Left kidney (tissue), 2 donors: ENCODE data around the gene ATP5ME. TPM values are rescaled to one million over a fixed set of nuclear protein-coding genes. Genes with fewer than 3 reads are reported as not detected.
A peak's percentile ranks its signal among the peaks of the same experiment; 100 is the strongest.
"Not testable (repeated sequence)": the region's sequence is repeated elsewhere in the genome, so short reads cannot be mapped to it uniquely, and the experiment has no call there.

Experiments used
- DNase-seq: peaks from one replicate; pipeline ENCODE4 v3.0.0-alpha.2; 2013
- polyA plus RNA-seq: library from polyadenylated mRNA; unstranded; fragments of 120-200 nt; gene quantifications from one replicate; pipeline ENCODE4 v1.2.1, GENCODE V29; 2013; ENCODE audit not compliant: insufficient read length

The ATP5ME gene
- polyA plus RNA-seq, 1 donor: 212 TPM

GRCh38 chr4:657338-657833 lies 16.7 kb downstream of the ATP5ME start:
- no peak for DNase-seq

GRCh38 chr4:656436-657337 lies 17.4 kb downstream of the ATP5ME start:
- DNase-seq: no peak

DNA sequence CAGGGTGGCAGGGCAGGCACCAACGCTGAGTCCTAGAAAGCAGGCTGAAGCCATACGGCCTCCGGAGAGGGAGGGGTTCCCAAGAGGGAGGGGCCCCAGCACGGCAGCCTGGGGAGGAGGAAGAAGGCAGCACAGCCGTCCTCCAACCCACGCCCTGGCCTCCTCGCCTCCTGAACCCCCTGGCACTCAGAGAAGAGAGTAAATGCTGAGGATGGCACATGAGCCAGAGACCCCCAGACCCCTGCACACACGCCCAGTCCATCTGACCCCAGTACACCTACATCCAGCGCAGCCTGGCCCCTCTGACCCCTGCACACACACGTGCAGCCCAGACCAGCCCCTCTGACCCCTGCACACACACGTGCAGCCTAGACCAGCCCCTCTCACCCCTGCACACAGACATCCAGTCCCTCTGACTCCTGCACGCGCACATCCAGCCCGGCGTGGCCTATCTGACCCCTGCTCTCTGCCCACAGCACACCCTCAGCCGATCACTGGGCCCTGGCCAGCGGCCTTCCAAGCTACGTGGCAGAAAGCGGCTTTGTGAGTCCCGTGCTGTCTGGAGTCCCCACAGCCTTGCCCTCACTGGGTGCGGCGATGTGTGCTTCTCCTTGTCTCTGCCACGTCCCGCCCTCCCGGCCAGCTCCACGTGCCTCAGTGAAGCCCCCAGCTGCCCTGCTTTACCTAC lies 18.5 kb downstream of the ATP5ME start:
- no peak for DNase-seq

GRCh38 chr4:654871-655463 lies 19.1 kb downstream of the ATP5ME start:
- DNase-seq: no peak

DNA sequence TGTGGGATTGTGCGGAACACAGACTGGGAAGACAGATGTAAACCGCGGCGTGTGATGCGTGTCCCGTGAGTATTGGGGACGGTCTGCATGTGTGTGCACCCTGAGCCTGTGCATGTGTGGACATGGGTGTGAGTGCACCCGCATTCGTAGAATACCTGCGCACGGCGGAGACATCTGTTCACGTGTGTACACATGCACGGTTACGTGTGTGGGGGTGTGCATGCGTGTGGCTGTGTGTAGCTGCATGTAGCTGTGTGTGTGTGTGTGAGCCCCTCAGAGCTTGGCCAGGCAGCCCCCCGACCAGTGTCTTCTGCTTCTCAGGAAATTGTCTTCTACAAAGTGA lies 19.6 kb downstream of the ATP5ME start:
- no peak for DNase-seq

GRCh38 chr4:653831-654502 lies 20.1 kb downstream of the ATP5ME start:
- DNase-seq: no peak

DNA sequence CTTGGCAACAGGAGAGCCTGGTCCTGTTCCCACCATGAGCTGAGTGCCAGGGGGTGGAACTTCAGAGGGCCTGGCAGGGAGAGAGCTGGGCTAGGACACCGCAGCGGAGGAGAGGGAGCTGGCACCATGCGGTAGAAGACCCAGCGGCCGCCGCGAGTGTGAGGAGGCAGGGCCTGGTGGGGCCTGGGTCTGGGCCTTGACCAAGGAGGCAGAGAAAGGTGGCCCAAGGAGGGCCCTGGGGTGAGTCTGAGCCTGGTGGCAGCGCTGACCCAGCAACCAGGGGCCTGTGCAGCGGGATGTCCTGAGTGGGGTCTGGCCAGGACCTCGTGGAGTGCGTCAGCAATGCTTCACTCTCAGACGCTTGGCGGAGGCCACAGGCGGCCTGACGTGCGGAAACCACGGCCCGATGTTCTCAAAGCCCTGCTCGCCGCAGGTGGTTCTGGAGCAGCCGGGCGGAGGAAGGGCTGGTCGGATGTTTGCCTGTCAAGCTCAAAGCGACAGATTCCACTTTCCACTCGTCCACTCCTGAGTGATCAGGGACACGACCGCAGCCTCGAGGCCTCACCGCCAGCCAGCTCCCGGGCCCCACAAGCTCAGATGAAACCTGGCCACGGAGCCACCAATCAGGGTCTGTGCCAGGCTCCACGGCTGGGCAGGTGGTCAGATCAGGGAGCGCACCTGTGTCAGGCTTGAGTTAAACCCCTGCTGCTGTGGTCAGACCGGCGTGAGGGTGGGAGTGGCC lies 20.8 kb downstream of the ATP5ME start:
- DNase-seq: no peak

GRCh38 chr4:651884-652642 lies 22.0 kb downstream of the ATP5ME start:
- no peak for DNase-seq

DNA sequence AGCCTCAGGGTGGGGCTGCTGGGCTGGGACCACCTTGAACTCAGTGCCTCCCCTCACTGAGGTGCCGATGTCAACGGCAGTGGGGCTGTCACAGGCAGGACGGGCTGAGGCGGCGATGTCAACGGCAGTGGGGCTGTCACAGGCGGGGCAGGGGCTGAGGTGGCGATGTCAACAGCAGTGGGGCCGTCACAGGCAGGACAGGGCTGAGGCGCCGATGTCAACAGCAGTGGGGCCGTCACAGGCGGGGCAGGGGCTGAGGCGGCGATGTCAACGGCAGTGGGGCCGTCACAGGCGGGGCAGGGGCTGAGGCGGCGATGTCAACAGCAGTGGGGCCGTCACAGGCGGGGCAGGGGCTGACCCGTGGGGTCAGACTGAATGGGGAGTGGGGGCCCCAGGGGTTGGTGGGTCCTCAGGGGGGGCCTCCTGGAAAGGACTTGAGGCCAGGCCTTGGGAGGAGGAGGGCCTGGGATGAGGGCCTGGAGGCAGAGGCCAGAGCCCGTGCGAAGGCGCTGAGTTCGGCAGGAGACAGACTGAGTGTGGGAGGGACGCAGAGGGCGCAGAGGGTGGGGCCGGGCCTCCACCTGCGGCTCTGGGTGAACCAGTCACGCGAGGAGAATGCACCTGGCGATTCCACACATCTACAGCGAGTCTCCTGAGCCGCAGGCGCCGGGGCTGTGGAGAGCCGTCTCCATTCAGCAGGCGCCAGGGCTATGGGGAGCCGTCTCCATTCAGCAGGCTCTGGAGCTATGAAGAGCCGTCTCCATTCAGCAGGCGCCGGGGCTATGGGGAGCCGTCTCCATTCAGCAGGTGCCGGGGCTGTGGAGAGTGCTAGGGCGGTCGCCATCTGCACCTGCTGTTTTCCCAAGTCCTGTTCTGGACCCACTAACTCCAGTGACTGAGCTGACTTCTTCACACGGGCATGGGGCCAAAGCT lies 22.9 kb downstream of the ATP5ME start:
- no peak for DNase-seq

DNA sequence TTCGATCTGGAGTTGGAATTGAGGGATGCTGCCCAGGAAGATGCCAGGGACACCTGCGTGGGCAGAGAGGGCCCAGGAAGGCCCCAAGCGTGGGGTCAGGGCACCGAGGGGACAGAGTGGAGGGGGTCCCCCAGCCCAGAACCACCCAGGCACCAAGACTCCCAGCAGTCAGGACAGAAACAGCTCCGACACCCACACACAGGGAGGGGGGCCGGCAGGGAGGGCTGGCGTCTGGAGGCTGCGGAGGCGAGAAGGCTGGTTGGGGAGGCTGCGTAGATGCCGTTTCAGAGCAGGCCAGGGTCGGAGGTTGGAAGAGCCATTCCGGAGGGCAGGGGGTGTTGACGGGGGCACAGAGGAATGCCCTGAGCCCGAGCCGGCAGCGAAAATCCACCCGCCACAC lies 23.6 kb downstream of the ATP5ME start:
- no peak for DNase-seq

GRCh38 chr4:649751-650310 lies 24.2 kb downstream of the ATP5ME start:
- no peak for DNase-seq

- DNase-seq: no peak
Observed at GRCh38 chr4:649293-649625, 24.8 kb downstream of the ATP5ME start.

DNA sequence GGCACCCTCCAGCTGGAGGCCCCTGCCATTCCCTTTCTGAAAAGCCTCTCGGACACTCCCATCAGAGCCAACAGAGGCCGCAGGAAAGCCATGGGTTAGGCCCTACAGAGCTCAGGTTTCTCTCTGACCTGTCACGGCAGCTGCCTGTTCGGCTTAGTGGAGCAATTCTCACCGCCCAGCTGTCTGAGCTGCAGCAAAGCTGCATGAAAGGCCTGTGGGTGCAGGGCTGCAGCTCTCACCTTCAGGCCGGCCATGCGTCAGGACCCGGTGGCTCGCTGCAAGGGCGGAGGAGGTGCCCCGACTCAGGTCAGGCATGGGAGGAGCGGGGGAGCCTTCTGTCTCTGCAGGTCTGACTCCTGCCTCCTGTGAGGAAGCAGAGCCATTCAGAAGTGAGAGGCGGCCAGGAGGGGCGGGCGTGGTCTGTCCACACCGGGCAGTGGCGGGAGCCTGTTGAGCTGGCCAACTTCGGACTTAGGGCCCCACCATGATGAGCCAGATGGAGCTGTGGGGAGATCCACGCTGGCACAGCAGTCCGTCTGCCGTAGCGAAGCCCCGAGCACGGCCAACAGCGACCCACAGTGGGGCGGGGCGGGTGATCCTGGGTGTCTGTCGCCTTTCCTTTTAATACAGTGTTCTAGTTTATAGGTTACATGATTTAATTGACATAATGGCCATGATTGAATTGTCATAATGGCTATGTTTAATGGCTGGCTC lies 25.3 kb downstream of the ATP5ME start:
- peak; percentile 58 for DNase-seq

DNA sequence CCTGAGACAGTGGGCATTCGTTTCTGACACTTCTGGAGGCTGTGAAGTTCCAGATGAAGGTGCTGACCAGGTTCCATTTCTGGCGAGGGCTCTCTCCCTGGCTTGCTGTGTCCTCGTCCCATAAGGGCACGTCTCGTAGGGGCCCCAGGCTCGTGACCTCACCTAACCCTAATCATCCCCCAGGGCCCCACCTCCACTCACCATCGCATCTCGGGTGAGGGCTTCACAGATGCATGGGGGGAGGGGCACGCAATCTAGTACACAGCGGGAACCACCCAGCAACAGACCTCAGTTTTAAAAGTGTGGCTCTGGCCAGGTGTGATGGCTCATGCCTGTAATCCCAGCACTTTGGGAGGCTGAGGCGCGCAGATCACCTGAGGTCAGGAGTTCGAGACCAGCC lies 26.6 kb downstream of the ATP5ME start:
- no peak for DNase-seq

- no peak for DNase-seq
Observed at GRCh38 chr4:646460-646859, 27.6 kb downstream of the ATP5ME start.

DNA sequence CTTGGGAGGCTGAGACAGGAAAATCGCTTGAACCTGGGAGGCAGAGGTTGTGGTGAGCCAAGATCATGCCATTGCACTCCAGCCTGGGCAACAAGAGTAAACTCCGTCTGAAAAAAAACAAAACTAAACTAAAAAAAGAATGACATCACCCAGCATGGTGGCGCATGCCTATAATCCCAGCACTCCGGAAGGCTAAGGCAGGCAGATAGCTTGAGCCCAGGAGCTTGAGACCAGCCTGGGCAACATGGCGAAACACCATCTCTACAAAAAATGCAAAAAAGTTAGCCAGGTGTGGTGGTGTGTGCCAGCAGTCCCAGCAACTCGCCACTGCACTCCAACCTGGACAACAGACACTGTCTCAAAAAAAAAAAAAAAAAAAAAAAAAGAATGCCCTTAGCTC lies 31.7 kb downstream of the ATP5ME start:
- not testable (repeated sequence) for DNase-seq

GRCh38 chr4:637536-638280 lies 36.4 kb downstream of the ATP5ME start:
- no peak for DNase-seq

- no peak for DNase-seq
Observed at GRCh38 chr4:636628-637159, 37.4 kb downstream of the ATP5ME start.
